PC-9 (cell line): ENCODE results near the gene MAPK8IP3. TPM values are rescaled to one million over a fixed set of nuclear protein-coding genes. Genes with fewer than 3 reads are reported as not detected.
A peak's percentile ranks its signal among the peaks of the same experiment; 100 is the strongest.

ENCODE experiments used
- BruUV-seq: library from RNA; stranded (reverse); fragments of 400-500 nt; replicated peaks from 2 replicates; lab custom pipeline; 2021; lab: Mats Ljungman, UMichigan
- CTCF ChIA-PET: fragments of 300-600 bp; sonication (Branson Sonifier 250); formaldehyde crosslinking; loops from one replicate; lab custom pipeline; 2022; ENCODE audit warnings: antibody characterized with exemption; lab: Charles Lee
- POLR2A ChIA-PET: fragments of 300-600 bp; sonication (Branson Sonifier 250); formaldehyde crosslinking; loops from one replicate; lab custom pipeline; 2022; ENCODE audit warnings: antibody characterized with exemption; ENCODE audit not compliant: unreplicated experiment; lab: Charles Lee
- DNase-seq, 2 experiments: peaks; one replicate each; pipeline versions ENCODE4 v3.0.0 to v3.0.0-alpha.2; 2015 to 2022; ENCODE audit warnings: mixed read lengths in 1 of 2
- H2AFZ ChIP-seq: fragments of 200-600 bp; sonication (generic); 2 replicates; pipeline ENCODE4 v1.8.1; 2017; ENCODE audit warnings: antibody characterized with exemption
- H3F3A ChIP-seq: fragments of 200-600 bp; sonication (generic); 2 replicates; pipeline ENCODE4 v1.8.1; 2017; ENCODE audit warnings: antibody characterized with exemption, mild to moderate bottlenecking, low read depth; ENCODE audit not compliant: insufficient read depth
- H3K27ac ChIP-seq: fragments of 200-600 bp; sonication (generic); 2 replicates; pipeline ENCODE4 v1.6.1; 2016; ENCODE audit warnings: mixed run types
- H3K27me3 ChIP-seq: fragments of 200-600 bp; sonication (generic); 2 replicates; pipeline ENCODE4 v1.6.1; 2016; ENCODE audit warnings: low read depth, mixed run types; ENCODE audit not compliant: insufficient read depth
- H3K36me3 ChIP-seq: fragments of 200-600 bp; sonication (generic); 2 replicates; pipeline ENCODE4 v1.6.1; 2016; ENCODE audit warnings: low read depth, mixed run types
- H3K4me1 ChIP-seq: fragments of 200-600 bp; sonication (generic); replicated peaks from 2 replicates; pipeline ENCODE4 v1.6.1; 2016; ENCODE audit warnings: mixed run types; ENCODE audit not compliant: insufficient read depth
- H3K4me2 ChIP-seq: fragments of 200-600 bp; sonication (generic); 2 replicates; pipeline ENCODE4 v1.6.1; 2017; ENCODE audit warnings: mixed run types
- H3K4me3 ChIP-seq: fragments of 200-600 bp; sonication (generic); 2 replicates; pipeline ENCODE4 v1.6.1; 2016; ENCODE audit warnings: mixed run types
- H3K79me2 ChIP-seq: fragments of 200-600 bp; sonication (generic); 2 replicates; pipeline ENCODE4 v1.6.1; 2017; ENCODE audit warnings: low read depth, mixed run types
- H3K9me2 ChIP-seq: fragments of 200-600 bp; sonication (generic); 2 replicates; pipeline ENCODE4 v1.8.1; 2017; ENCODE audit warnings: mild to moderate bottlenecking; ENCODE audit not compliant: insufficient read depth
- H3K9me3 ChIP-seq: fragments of 200-600 bp; sonication (generic); 2 replicates; pipeline ENCODE4 v1.8.1; 2016; ENCODE audit warnings: low read depth; ENCODE audit not compliant: insufficient read depth
- H4K20me1 ChIP-seq: fragments of 200-600 bp; sonication (generic); 2 replicates; pipeline ENCODE4 v1.8.1; 2017; ENCODE audit not compliant: insufficient read depth
- EZH2 ChIP-seq: fragments of 200-600 bp; sonication (generic); IDR thresholded peaks from 2 replicates; pipeline ENCODE4 v1.8.0; 2017; ENCODE audit warnings: antibody characterized with exemption, low read depth
- intact Hi-C: fragments of 100-400 bp; cut with micrococcal nuclease; formaldehyde crosslinking; loops from one replicate; pipeline ENCODE4 v1.10.0; 2022; ENCODE audit not compliant: unreplicated experiment
- total RNA-seq: library from RNA; stranded (reverse); gene quantifications from 2 replicates; pipeline ENCODE4 v1.2.3, GENCODE V29; 2021
- TF ChIP-seq, protein P1 (sequence below): fragments of 200-600 bp; sonication (generic); conservative IDR thresholded peaks from 2 replicates; pipeline ENCODE4 v1.6.1; 2017; ENCODE audit warnings: mixed run types, antibody characterized with exemption, mild to moderate bottlenecking, moderate library complexity

MAPK8IP3 gene
- total RNA-seq, 1 experiment from 2014 or later = 125 TPM

DNA sequence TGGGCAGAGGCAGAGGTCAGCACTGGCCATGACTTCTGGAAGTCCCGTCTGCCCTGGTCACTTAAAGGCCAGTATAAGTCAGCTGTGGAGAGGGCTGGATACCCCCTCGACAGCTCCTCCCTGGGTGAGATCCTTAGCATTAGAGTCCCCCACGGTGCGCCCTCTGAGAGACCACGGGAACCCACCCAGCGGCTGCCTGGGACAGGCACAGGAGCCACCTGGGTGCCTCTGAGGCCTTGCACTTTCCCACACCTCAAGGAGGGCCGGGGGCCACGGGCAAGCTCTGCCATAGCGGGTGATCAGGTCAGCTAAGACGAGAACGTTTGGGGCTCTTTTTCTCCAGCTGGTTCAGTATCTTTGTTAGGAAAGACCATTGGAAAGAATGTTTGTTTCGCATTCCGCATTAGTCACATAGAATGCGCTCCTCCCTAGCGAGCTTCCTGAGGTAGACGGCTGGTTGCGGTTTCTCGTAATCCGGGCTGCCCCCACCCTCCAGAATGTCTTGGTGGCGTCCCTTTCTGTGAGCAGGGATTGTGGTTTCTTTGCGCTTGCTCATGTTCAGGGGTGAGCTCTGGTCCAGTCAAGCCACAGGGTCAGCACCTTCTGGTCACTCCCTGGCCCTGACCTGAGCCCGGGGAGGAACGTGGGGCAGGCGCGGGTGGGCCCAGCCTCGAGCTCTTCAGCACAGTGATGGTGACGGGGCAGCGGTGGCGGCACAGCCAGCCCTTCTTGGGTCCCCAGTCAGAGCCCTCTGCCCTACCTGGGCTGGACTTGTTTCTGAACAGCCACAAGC lies 40.1 kb downstream of the MAPK8IP3 start:
- peaks cover 36% of the 10 kb centered on the region for H3F3A ChIP-seq
- CTCF ChIA-PET = interaction anchor here (0.5 to 1.7 kb wide), 4 partner anchors 27 to 68 kb away, joined by 3 to 6 read pairs (median 6); partner anchors contain the start of genes EME2, JPT2 and MRPS34
- intact Hi-C loops = loop anchor here (1.0 to 2.0 kb wide), 4 partner anchors 27 to 67 kb away; partner anchors contain the start of genes JPT2 and MRPS34
- H2AFZ ChIP-seq = 0 out of 2 replicates have a peak overlapping the region, but pooled peaks have one; percentile 49
- TF ChIP-seq EZH2 = no peak
- TF ChIP-seq, protein P1, sequence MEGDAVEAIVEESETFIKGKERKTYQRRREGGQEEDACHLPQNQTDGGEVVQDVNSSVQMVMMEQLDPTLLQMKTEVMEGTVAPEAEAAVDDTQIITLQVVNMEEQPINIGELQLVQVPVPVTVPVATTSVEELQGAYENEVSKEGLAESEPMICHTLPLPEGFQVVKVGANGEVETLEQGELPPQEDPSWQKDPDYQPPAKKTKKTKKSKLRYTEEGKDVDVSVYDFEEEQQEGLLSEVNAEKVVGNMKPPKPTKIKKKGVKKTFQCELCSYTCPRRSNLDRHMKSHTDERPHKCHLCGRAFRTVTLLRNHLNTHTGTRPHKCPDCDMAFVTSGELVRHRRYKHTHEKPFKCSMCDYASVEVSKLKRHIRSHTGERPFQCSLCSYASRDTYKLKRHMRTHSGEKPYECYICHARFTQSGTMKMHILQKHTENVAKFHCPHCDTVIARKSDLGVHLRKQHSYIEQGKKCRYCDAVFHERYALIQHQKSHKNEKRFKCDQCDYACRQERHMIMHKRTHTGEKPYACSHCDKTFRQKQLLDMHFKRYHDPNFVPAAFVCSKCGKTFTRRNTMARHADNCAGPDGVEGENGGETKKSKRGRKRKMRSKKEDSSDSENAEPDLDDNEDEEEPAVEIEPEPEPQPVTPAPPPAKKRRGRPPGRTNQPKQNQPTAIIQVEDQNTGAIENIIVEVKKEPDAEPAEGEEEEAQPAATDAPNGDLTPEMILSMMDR = no peak
- BruUV-seq = TSS peak; percentile 58
- POLR2A ChIA-PET = interaction anchor here (0.6 to 1.6 kb wide), 11 partner anchors 24 to 405 kb away, joined by 3 to 18 read pairs (median 3); partner anchors contain the start of genes NUBP2, RPS2 and SPSB3
- H3K4me1 ChIP-seq = peaks cover 49% of the 10 kb centered on the region
- H3K79me2 ChIP-seq = 0 out of 2 replicates have a peak, but pooled peaks cover 3% of the 10 kb centered on the region
- no peaks in the 10 kb centered on the region for H3K27me3 ChIP-seq
- H3K36me3 ChIP-seq = no peaks in the 10 kb centered on the region; the same call in 1 of the 2 replicates
- no peaks in the 10 kb centered on the region for H3K9me3 ChIP-seq
- H3K27ac ChIP-seq = peak overlapping the region; percentile 100
- H4K20me1 ChIP-seq = no peaks in the 10 kb centered on the region
- peak overlapping the region; percentile 49; the same call in 1 of the 2 replicates for H3K4me3 ChIP-seq
- no peaks in the 10 kb centered on the region for H3K9me2 ChIP-seq
- peak overlapping the region; percentile 88 for H3K4me2 ChIP-seq
- DNase-seq = peak; percentile 95 to 97

DNA sequence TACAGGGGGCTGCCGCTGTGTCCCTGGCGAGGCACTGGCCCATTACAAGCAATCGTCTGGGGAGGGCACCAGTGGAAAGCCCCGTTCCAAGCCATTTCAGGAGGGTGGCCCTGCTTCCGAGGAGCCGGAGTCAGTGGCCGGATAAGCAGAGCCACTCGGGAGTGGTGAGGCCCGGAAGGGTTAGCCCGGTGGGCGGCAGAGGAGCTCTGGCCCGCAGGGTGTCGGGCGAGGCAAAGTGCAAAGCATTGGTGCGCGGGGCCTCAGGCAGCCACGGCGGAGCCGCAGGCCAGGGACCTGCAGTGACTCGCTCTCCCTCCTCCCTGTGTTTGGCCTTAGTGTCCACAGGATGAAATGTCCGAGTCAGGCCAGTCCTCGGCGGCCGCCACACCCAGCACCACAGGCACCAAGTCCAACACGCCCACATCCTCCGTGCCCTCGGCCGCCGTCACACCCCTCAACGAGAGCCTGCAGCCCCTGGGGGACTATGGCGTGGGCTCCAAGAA lies 40.7 kb downstream of the MAPK8IP3 start:
- Histone ChIP-seq H3K9me2 (no peaks in the 10 kb centered on the region), H3K9me3 (no peaks in the 10 kb centered on the region), H3K27me3 (no peaks in the 10 kb centered on the region), H2AFZ (0 out of 2 replicates have a peak overlapping the region, but pooled peaks have one; percentile 49), H3K4me2 (peak overlapping the region; percentile 88), H3K36me3 (no peaks in the 10 kb centered on the region; the same call in 1 of the 2 replicates), H3K79me2 (0 out of 2 replicates have a peak, but pooled peaks cover 3% of the 10 kb centered on the region), H3F3A (peaks cover 36% of the 10 kb centered on the region), H4K20me1 (no peaks in the 10 kb centered on the region), H3K27ac (peak overlapping the region; percentile 100), H3K4me1 (peaks cover 49% of the 10 kb centered on the region), H3K4me3 (peak overlapping the region; percentile 47; the same call in 1 of the 2 replicates)
- no TSS peak for BruUV-seq
- TF ChIP-seq, protein P1 = no peak; the same call in 1 of the 2 replicates
- TF ChIP-seq EZH2 = no peak
- POLR2A ChIA-PET = interaction anchor here (1.1 to 1.6 kb wide), 3 partner anchors 25 to 36 kb away, joined by 3 to 11 read pairs (median 9); partner anchors contain the start of genes NUBP2 and SPSB3
- CTCF ChIA-PET = interaction anchor here (0.5 to 1.7 kb wide), 4 partner anchors 21 to 55 kb away, joined by 3 to 6 read pairs (median 4); partner anchors contain the start of genes EME2 and MRPS34
- intact Hi-C loops = loop anchor here (1.0 to 2.0 kb wide), 2 partner anchors 39 to 68 kb away; partner anchors contain the start of gene JPT2
- peak; percentile 58 to 75 for DNase-seq

DNA sequence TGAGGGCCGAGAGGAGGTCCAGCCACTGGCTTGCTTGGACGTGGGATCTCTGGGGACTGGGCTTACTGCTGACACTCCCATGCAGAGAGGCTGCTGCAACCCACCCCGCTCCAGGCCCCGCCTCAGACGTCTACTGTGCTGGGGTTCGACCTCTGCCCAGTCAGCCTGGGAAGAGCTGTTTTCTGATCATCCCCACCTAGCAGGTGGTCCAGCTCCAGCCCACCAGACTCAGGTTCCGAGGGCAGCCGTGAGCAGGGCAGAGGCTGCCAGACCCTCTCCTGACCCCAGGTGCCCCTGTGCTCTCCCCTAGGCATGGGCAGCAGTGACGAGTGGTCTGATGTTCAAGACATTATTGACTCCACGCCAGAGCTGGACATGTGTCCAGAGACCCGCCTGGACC lies 41.9 kb downstream of the MAPK8IP3 start:
- H2AFZ ChIP-seq = no peak overlapping the region
- H3K4me3 ChIP-seq = no peak overlapping the region
- DNase-seq = no peak
- H3K9me2 ChIP-seq = no peaks in the 10 kb centered on the region
- H3K9me3 ChIP-seq = no peaks in the 10 kb centered on the region
- no peaks in the 10 kb centered on the region for H3K27me3 ChIP-seq
- intact Hi-C loops = loop anchor here (2.0 kb wide), 1 partner anchor 69 kb away; the partner anchor contains the start of gene JPT2
- no peak overlapping the region for H3K4me2 ChIP-seq
- no peak overlapping the region for H3K27ac ChIP-seq
- no peaks in the 10 kb centered on the region; the same call in 1 of the 2 replicates for H3K36me3 ChIP-seq
- 0 out of 2 replicates have a peak, but pooled peaks cover 3% of the 10 kb centered on the region for H3K79me2 ChIP-seq
- peaks cover 49% of the 10 kb centered on the region for H3K4me1 ChIP-seq
- H4K20me1 ChIP-seq = no peaks in the 10 kb centered on the region
- ChIA-PET CTCF (no interaction called here), POLR2A (no interaction called here)
- BruUV-seq = no TSS peak
- H3F3A ChIP-seq = peaks cover 36% of the 10 kb centered on the region
- TF ChIP-seq, protein P1 = no peak
- TF ChIP-seq EZH2 = no peak
